Left renal pelvis (tissue), 4 donors: ENCODE results near the gene GP1BA. TPM values are rescaled to one million over a fixed set of nuclear protein-coding genes. Genes with fewer than 3 reads are reported as not detected.

ENCODE experiments used
- DNase-seq, 4 donors: peaks; one replicate each; pipeline ENCODE4 v3.0.0-alpha.2; 2013; ENCODE audit warnings: low read depth in 4 of 4, low spot score in 3 of 4
- polyA plus RNA-seq, 4 donors: library from polyadenylated mRNA; unstranded; fragments of 120-200 nt; gene quantifications; one replicate each; pipeline ENCODE4 v1.2.1, GENCODE V29; 2013; ENCODE audit not compliant: insufficient read length in 4 of 4

GP1BA gene
- polyA plus RNA-seq, 4 donors, result 0.83 to 3.4 (median 1.8) TPM

GRCh38 chr17:4971826-4972225 is 39.7 kb downstream of the GP1BA start:
- no peak for DNase-seq

GRCh38 chr17:4972322-4972721 is 40.2 kb downstream of the GP1BA start:
- DNase-seq, result no peak

GRCh38 chr17:4972752-4973151 is 40.7 kb downstream of the GP1BA start:
- no peak for DNase-seq

- DNase-seq, result no peak
These were observed 41.4 kb downstream of the GP1BA start for GRCh38 chr17:4973256-4974114.

GRCh38 chr17:4974115-4974670 is 42.1 kb downstream of the GP1BA start:
- DNase-seq, result no peak

DNA sequence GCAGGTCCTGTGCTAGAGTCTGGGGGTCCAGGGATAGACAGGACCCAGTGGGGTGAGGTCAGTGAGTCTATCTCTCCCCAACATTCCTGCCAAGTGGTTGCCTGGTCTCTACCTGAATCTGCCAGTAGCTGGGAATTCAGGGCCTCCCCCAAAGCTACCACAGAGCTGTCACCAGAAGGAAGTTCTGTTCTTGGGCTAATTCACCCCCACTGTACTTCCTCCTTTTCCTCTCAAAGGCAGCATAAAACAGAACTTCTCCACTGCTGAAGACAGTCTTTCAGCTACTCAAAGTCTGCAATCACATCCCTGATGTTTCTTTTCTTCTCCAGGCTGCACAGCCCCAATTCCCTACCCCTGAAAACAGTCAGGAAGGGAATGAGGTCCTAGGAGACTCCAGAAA is 46.6 kb downstream of the GP1BA start:
- DNase-seq, result no peak

- DNase-seq, result peak in 2 of 4 donors; percentile 58 to 65
These were observed 48.7 kb downstream of the GP1BA start for GRCh38 chr17:4980644-4981216.

- DNase-seq, result no peak
These were observed 50.2 kb downstream of the GP1BA start for GRCh38 chr17:4982305-4982704.

Other genes starting within 250 kb of the GP1BA start
- gene PELP1, start 228.1 kb upstream of the GP1BA start, polyA plus RNA-seq, result 10 to 100 TPM; 36.2 to 56.5 (median 45.0) TPM
- 10 to 100 TPM; 27.9 to 42.1 (median 33.2) TPM for gene ARRB2, start 221.6 kb upstream of the GP1BA start, polyA plus RNA-seq
- gene MED11, start 200.8 kb upstream of the GP1BA start, polyA plus RNA-seq, result 10 to 100 TPM; 14.6 to 26.5 (median 22.5) TPM
- gene ZMYND15, start 192.4 kb upstream of the GP1BA start, polyA plus RNA-seq, result under 1 TPM; 0.37 to 0.85 (median 0.58) TPM
- 10 to 100 TPM in 3 of 4 donors, 1 to 10 TPM in 1; 7.6 to 14.1 (median 11.9) TPM for gene CXCL16, start 192.3 kb upstream of the GP1BA start, polyA plus RNA-seq
- gene TM4SF5, start 160.4 kb upstream of the GP1BA start, polyA plus RNA-seq, result 1 to 10 TPM in 2 of 4 donors, under 1 TPM in 2; 0.31 to 2.9 (median 1.5) TPM
- 1 to 10 TPM in 1 of 4 donors, under 1 TPM in 3; 0.41 to 1.2 (median 0.59) TPM for gene VMO1, start 145.9 kb upstream of the GP1BA start, polyA plus RNA-seq
- gene GLTPD2, start 143.3 kb upstream of the GP1BA start, polyA plus RNA-seq, result 1 to 10 TPM in 3 of 4 donors, under 1 TPM in 1; 0.90 to 9.4 (median 3.5) TPM
- 100 to 1,000 TPM in 3 of 4 donors, 10 to 100 TPM in 1; 82.5 to 125 (median 120) TPM for gene PSMB6, start 136.1 kb upstream of the GP1BA start, polyA plus RNA-seq
- 10 to 100 TPM; 31.9 to 48.7 (median 41.6) TPM for gene PLD2, start 125.1 kb upstream of the GP1BA start, polyA plus RNA-seq
- gene MINK1, start 98.9 kb upstream of the GP1BA start, polyA plus RNA-seq, result 10 to 100 TPM; 49.3 to 75.6 (median 59.3) TPM
- gene C17orf107, start 32.7 kb upstream of the GP1BA start, polyA plus RNA-seq, result 1 to 10 TPM; 1.3 to 2.8 (median 1.9) TPM
- 1 to 10 TPM; 1.4 to 2.0 (median 1.7) TPM for gene CHRNE, start 29.2 kb upstream of the GP1BA start, polyA plus RNA-seq
- gene SLC25A11, start 7.8 kb downstream of the GP1BA start, polyA plus RNA-seq, result 10 to 100 TPM; 40.5 to 90.1 (median 72.7) TPM
- gene RNF167, start 8.0 kb downstream of the GP1BA start, polyA plus RNA-seq, result 100 to 1,000 TPM; 106 to 135 (median 129) TPM
- 100 to 1,000 TPM; 274 to 467 (median 346) TPM for gene PFN1, start 16.3 kb downstream of the GP1BA start, polyA plus RNA-seq
- 10 to 100 TPM; 14.8 to 30.0 (median 18.8) TPM for gene ENO3, start 18.8 kb downstream of the GP1BA start, polyA plus RNA-seq
- gene SPAG7, start 35.5 kb downstream of the GP1BA start, polyA plus RNA-seq, result 100 to 1,000 TPM in 1 of 4 donors, 10 to 100 TPM in 3; 86.4 to 100 (median 92.0) TPM
- gene CAMTA2, start 55.4 kb downstream of the GP1BA start, polyA plus RNA-seq, result 10 to 100 TPM; 19.3 to 34.2 (median 26.6) TPM
- 1 to 10 TPM; 6.9 to 9.3 (median 7.4) TPM for gene INCA1, start 65.2 kb downstream of the GP1BA start, polyA plus RNA-seq
- 10 to 100 TPM; 69.8 to 89.3 (median 82.2) TPM for gene KIF1C, start 65.7 kb downstream of the GP1BA start, polyA plus RNA-seq
- under 1 TPM; 0.05 to 0.35 (median 0.15) TPM for gene SLC52A1, start 103.1 kb downstream of the GP1BA start, polyA plus RNA-seq
- gene ZFP3, start 146.2 kb downstream of the GP1BA start, polyA plus RNA-seq, result 10 to 100 TPM in 3 of 4 donors, 1 to 10 TPM in 1; 9.9 to 15.8 (median 14.4) TPM
- gene ZNF232, start 179.6 kb downstream of the GP1BA start, polyA plus RNA-seq, result 10 to 100 TPM; 14.2 to 41.1 (median 22.0) TPM
- 10 to 100 TPM in 1 of 4 donors, 1 to 10 TPM in 3; 1.9 to 12.2 (median 4.0) TPM for gene USP6, start 183.8 kb downstream of the GP1BA start, polyA plus RNA-seq